SK-N-SH treated with all-trans-retinoic acid at 6 μM for 48 hours (cell line): ENCODE measurements around the gene TMEM150A.
"Not testable (repeated sequence)": the region's sequence is repeated elsewhere in the genome, so short reads cannot be mapped to it uniquely, and the experiment has no call there.

Source experiments
- ATAC-seq: fragments of 200-7000 bp; cut with Tn5 transposase; 3 replicates; pipeline ENCODE4 v1.9.1; 2020; ENCODE audit warnings: mild to moderate bottlenecking, moderate library complexity
- ARNTL ChIP-seq: fragments of 450-650 bp; formaldehyde crosslinking; IDR thresholded peaks from 2 replicates; pipeline ENCODE4 v1.5.0; 2020; ENCODE audit warnings: low read depth, mild to moderate bottlenecking, moderate library complexity, borderline replicate concordance
- CREB5 ChIP-seq: fragments of 250-450 bp; sonication (Bioruptor Pico); IDR thresholded peaks from 2 replicates; pipeline ENCODE4 v1.5.1; 2020; ENCODE audit warnings: low read depth, mild to moderate bottlenecking, moderate library complexity
- CSDC2 ChIP-seq: fragments of 250-450 bp; sonication (Bioruptor Pico); IDR thresholded peaks from 2 replicates; pipeline ENCODE4 v1.5.0; 2020; ENCODE audit warnings: mild to moderate bottlenecking, moderate library complexity
- CSRNP3 ChIP-seq: fragments of 250-450 bp; sonication (Bioruptor Pico); IDR thresholded peaks from 2 replicates; pipeline ENCODE4 v1.5.1; 2021; ENCODE audit warnings: mild to moderate bottlenecking, moderate library complexity
- ESRRG ChIP-seq: fragments of 250-450 bp; sonication (Bioruptor Pico); IDR thresholded peaks from 2 replicates; pipeline ENCODE4 v1.6.1; 2021; ENCODE audit warnings: mild to moderate bottlenecking
- GLIS3 ChIP-seq: fragments of 250-450 bp; sonication (Bioruptor Pico); IDR thresholded peaks from 2 replicates; pipeline ENCODE4 v1.5.0; 2020; ENCODE audit warnings: mild to moderate bottlenecking, moderate library complexity
- PPARA ChIP-seq: fragments of 250-450 bp; sonication (Bioruptor Pico); IDR thresholded peaks from 2 replicates; pipeline ENCODE4 v1.5.0; 2020; ENCODE audit warnings: mild to moderate bottlenecking, borderline replicate concordance
- RARB ChIP-seq: fragments of 250-450 bp; sonication (Bioruptor Pico); IDR thresholded peaks from 2 replicates; pipeline ENCODE4 v1.8.0; 2021; ENCODE audit warnings: mild to moderate bottlenecking, moderate library complexity
- SNAI2 ChIP-seq: fragments of 250-450 bp; sonication (Bioruptor Pico); IDR thresholded peaks from 2 replicates; pipeline ENCODE4 v1.5.0; 2020; ENCODE audit warnings: mild to moderate bottlenecking, moderate library complexity
- TCF4 ChIP-seq: fragments of 250-450 bp; sonication (Bioruptor Pico); IDR thresholded peaks from 2 replicates; pipeline ENCODE4 v1.8.0; 2021; ENCODE audit warnings: mild to moderate bottlenecking, moderate library complexity, borderline replicate concordance
- TOX ChIP-seq: fragments of 250-450 bp; sonication (Bioruptor Pico); IDR thresholded peaks from 2 replicates; pipeline ENCODE4 v1.8.0; 2021; ENCODE audit warnings: mild to moderate bottlenecking, moderate library complexity, borderline replicate concordance
- TSHZ2 ChIP-seq: fragments of 250-450 bp; sonication (Bioruptor Pico); IDR thresholded peaks from 2 replicates; pipeline ENCODE4 v1.5.0; 2020; ENCODE audit warnings: mild to moderate bottlenecking, moderate library complexity
- ZC3H10 ChIP-seq: fragments of 250-450 bp; sonication (Bioruptor Pico); IDR thresholded peaks from 2 replicates; pipeline ENCODE4 v1.5.1; 2021; ENCODE audit warnings: mild to moderate bottlenecking, moderate library complexity
- ZFP3 ChIP-seq: fragments of 250-450 bp; sonication (Bioruptor Pico); IDR thresholded peaks from 2 replicates; pipeline ENCODE4 v1.5.0; 2020; ENCODE audit warnings: mild to moderate bottlenecking, moderate library complexity
- ZFP30 ChIP-seq: fragments of 450-650 bp; formaldehyde crosslinking; IDR thresholded peaks from 2 replicates; pipeline ENCODE4 v1.5.0; 2022; ENCODE audit warnings: mild to moderate bottlenecking, moderate library complexity
- ZNF565 ChIP-seq: fragments of 450-650 bp; formaldehyde crosslinking; conservative IDR thresholded peaks from 2 replicates; pipeline ENCODE4 v1.5.0; 2020; ENCODE audit warnings: low read depth, mild to moderate bottlenecking, moderate library complexity
- ZNF70 ChIP-seq: fragments of 450-650 bp; formaldehyde crosslinking; IDR thresholded peaks from 2 replicates; pipeline ENCODE4 v1.5.0; 2020; ENCODE audit warnings: mild to moderate bottlenecking, moderate library complexity
- ZNF8 ChIP-seq: fragments of 450-650 bp; formaldehyde crosslinking; IDR thresholded peaks from 2 replicates; pipeline ENCODE4 v1.5.0; 2020; ENCODE audit warnings: mild to moderate bottlenecking, moderate library complexity

The TMEM150A gene

GRCh38 chr2:85564144-85564563 is 38.3 kb downstream of the TMEM150A start:
- no peak for ATAC-seq
- TF ChIP-seq TSHZ2 (CRISPR knock-in tag) (no peak), TCF4 (CRISPR knock-in tag) (no peak), ZNF70 (CRISPR knock-in tag) (no peak), TOX (no peak), GLIS3 (CRISPR knock-in tag) (no peak)

- TF ChIP-seq TCF4 (CRISPR knock-in tag), result no peak
- TF ChIP-seq ARNTL (CRISPR knock-in tag), result no peak
- TF ChIP-seq CREB5 (CRISPR knock-in tag), result no peak
- no peak for TF ChIP-seq ZC3H10 (CRISPR knock-in tag)
- no peak for TF ChIP-seq PPARA
- no peak for TF ChIP-seq RARB (CRISPR knock-in tag)
- TF ChIP-seq TSHZ2 (CRISPR knock-in tag), result no peak
- TF ChIP-seq TOX, result no peak
- TF ChIP-seq ZNF70 (CRISPR knock-in tag), result no peak; the same call in 1 of the 2 replicates
- no peak for TF ChIP-seq CSRNP3 (CRISPR knock-in tag)
- TF ChIP-seq ESRRG (CRISPR knock-in tag), result no peak
- no peak for TF ChIP-seq SNAI2 (CRISPR knock-in tag)
- TF ChIP-seq ZNF8 (CRISPR knock-in tag), result no peak
- no peak for TF ChIP-seq ZNF565 (CRISPR knock-in tag)
- no peak for TF ChIP-seq ZFP30 (CRISPR knock-in tag)
- TF ChIP-seq GLIS3 (CRISPR knock-in tag), result no peak
- ATAC-seq, result peak; percentile 95
These were observed 41.0 kb downstream of the TMEM150A start, which contains the start of gene GGCX for GRCh38 chr2:85561280-85562212. TSS of gene GGCX (minus strand) at chr2:85561493. CDS start at chr2:85561428, 65 bp downstream.

GRCh38 chr2:85560812-85561279 is 41.7 kb downstream of the TMEM150A start:
- ATAC-seq, result peak; percentile 55

GRCh38 chr2:85560403-85560726 is 42.1 kb downstream of the TMEM150A start:
- ATAC-seq, result not testable (repeated sequence)

More at GRCh38 chr2:85560812-85561279, 41.7 kb downstream of the TMEM150A start:
- TF ChIP-seq CSDC2 (CRISPR knock-in tag) (no peak), ARNTL (CRISPR knock-in tag) (no peak), PPARA (no peak), ZFP3 (CRISPR knock-in tag) (no peak), CSRNP3 (CRISPR knock-in tag) (no peak), TCF4 (CRISPR knock-in tag) (no peak)
